Tibial nerve (tissue), 3 donors: ENCODE measurements around the gene EYA2.

Experiments used
- POLR2A ChIP-seq, 2 donors: fragments of 450-650 bp; IDR thresholded peaks; one replicate each; pipeline ENCODE4 v1.6.1; 2017; ENCODE audit warnings: antibody characterized with exemption in 2 of 2, mild to moderate bottlenecking in 2 of 2, moderate library complexity in 2 of 2
- TF ChIP-seq, protein P1 (sequence below), 5 experiments: fragments of 200-600 bp in 3 of 5; fragments of 450-650 bp in 2 of 5; sonication (generic) in 3 of 5; IDR thresholded peaks; one replicate each; pipeline ENCODE4 v1.5.1; 2016 to 2019; ENCODE audit warnings: antibody characterized with exemption in 5 of 5, mild to moderate bottlenecking in 3 of 5, moderate library complexity in 2 of 5

DNA sequence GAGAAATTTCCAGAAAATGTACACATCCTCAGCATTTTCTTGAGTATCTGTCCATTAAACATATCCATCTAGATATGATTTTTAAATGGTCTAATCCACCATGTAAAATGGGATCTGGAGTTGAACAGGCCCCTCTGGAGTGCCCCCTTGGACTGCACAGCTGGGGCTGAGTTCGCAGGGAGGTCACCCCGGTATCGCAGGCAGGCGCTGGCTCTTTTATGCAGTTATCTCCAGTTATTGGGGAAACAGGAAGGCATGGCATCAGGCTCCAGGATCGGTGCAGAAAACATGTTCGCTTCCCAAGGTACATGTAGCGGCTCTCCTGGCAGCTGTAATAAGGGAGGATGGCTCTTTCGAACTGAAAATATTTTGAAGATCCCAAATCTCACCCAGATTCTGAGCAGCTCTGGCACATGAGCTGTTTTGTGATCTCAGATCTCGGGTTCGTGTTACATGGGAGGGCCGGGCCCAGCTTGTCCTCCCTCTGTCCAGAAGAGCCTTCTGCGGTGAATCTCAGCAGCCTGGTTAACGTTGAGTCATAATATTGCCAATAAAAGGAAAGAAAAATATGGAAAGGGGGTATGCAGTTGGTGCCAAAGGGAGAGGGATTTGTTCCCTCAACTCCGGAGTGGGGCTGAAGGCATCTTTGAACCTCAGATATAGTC, 167.7 kb downstream of the EYA2 start:
- TF ChIP-seq, protein P1, sequence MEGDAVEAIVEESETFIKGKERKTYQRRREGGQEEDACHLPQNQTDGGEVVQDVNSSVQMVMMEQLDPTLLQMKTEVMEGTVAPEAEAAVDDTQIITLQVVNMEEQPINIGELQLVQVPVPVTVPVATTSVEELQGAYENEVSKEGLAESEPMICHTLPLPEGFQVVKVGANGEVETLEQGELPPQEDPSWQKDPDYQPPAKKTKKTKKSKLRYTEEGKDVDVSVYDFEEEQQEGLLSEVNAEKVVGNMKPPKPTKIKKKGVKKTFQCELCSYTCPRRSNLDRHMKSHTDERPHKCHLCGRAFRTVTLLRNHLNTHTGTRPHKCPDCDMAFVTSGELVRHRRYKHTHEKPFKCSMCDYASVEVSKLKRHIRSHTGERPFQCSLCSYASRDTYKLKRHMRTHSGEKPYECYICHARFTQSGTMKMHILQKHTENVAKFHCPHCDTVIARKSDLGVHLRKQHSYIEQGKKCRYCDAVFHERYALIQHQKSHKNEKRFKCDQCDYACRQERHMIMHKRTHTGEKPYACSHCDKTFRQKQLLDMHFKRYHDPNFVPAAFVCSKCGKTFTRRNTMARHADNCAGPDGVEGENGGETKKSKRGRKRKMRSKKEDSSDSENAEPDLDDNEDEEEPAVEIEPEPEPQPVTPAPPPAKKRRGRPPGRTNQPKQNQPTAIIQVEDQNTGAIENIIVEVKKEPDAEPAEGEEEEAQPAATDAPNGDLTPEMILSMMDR (IDR thresholded peaks at IDR 0.05) = no peak
- TF ChIP-seq POLR2A (IDR thresholded peaks at IDR 0.05) = no peak
